ENCODE data around the gene CNOT1. TPM values are rescaled to one million over a fixed set of nuclear protein-coding genes. Genes with fewer than 3 reads are reported as not detected.
"Not testable (repeated sequence)": the region's sequence is repeated elsewhere in the genome, so short reads cannot be mapped to it uniquely, and the experiment has no call there.

The CNOT1 gene
- total RNA-seq = 132 and 138 TPM in 2 replicates

DNA sequence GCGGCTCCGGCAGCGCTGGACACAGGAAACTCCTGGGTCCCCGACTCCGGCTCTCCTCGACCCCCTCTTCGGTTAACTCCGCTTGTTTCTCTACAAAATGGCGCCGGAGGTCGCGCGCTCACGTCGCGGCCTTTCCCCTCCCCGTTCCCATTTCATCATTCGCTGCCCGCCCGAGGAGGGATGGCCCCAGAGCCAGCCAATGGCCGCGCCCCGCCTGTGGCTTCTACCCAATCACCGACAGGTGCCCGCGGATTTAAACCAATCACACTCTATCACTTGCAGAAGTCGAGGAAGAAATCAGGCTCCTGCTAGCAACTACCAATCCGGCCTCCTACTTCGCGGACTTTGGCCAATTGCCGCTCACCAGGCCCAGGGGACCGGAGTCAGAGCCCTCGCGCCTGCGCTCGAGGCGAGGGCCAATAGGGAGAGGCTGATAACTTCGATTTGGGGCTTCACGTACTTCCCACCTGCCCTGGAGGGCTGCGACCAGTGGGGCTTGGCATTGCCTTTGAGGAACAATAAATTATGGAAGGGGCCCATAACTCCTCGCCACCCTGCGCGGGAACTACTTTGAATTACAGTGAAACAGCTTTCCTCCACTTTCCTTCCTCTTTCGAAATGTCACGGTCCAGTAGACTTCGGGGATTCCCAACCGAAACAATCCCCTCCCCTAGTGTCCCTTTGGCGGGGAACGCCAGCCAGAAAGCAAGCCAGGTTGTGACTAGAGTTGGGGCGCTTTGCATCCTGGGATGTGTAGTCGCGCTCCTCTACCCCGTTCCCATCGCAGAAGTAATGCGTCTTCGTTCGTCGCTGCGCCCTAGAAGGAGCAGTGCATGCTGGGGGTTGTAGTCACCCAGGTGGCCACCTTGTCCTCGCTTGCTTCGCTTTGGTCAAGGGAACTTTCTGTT lies at the start of gene CNOT1:
CNOT1 (minus strand) TSS at position 94 of the 908 bp plus-strand sequence. CDS start 30,489 bp downstream, outside the sequence.
- DNase-seq (ENCODE audit: low read depth in 2 of 2) = peak; percentile 99 to 100

DNA sequence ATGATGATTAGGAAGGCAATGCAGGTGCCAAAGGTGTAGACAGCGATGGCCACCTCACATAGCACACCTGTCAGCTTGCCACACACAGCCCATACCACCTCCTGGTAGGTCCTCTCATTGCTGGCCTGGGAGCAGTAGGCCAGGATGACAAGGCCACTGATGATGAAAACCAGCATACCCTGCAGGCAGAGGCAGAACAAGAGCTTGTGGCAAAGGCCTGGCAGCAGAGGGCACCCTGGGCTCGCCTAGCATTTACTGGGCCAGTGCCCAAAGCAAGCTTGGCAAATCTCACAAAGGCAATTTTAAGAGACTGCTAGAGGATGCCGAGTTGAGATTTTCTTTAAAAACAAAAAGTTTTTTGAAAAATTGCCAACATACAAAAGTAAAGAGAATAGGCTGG lies 49.1 kb upstream of the CNOT1 start:
- DNase-seq (ENCODE audit: low read depth in 2 of 2) = peak in 1 of 2 donors; percentile 24

DNA sequence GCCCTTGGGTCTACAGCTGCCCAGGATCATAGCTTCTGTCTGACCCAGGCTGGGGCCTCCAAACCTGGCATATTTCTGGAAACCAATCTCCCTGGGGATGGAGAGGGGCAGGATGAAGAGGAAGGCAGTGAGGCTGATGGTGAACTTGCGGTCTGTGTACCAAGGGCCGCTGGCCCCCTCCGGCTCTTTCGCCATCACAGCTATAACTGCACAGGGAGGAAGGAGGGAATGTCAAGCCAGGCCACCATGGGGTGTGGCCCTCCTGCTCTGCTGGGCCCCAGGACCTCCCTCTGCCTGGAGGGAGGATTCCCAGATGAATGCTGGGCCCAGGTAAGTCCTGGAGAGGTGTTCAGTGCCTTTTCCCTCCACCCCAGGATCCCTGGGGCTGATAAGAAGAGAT lies 48.6 kb upstream of the CNOT1 start:
- no peak for DNase-seq (ENCODE audit: low read depth in 2 of 2)

DNA sequence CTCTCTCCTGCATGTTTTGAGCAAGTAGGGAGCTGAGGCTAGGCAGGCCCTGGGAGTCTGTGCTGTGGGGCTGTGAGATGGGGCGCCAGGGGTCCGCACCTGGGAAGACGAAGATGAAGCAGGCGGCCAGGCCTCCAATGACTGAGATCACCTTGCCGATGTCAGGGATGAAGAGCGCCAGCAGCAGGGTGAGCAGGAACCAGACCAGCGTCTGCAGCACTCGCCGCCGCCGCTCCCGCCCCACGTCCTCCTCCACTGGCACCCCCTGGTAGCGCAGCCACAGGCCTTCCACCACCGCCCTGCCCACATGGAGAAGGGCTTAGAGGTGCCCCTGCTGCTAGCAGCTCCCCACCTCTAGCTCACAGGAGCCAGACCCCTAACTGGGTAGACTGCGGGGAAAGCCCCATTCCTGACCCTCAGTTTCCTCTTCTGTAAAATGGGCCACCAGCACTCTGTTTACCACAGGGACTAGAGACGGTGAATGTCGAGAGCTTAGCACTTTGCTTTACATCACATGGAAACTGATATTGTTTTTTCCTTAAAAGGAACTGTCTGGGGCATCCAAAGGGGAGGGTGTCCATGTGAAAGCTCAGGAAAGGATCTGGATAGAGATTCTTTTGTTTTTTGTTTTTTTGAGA lies 41.4 kb upstream of the CNOT1 start:
- DNase-seq (ENCODE audit: low read depth in 2 of 2) = no peak

DNA sequence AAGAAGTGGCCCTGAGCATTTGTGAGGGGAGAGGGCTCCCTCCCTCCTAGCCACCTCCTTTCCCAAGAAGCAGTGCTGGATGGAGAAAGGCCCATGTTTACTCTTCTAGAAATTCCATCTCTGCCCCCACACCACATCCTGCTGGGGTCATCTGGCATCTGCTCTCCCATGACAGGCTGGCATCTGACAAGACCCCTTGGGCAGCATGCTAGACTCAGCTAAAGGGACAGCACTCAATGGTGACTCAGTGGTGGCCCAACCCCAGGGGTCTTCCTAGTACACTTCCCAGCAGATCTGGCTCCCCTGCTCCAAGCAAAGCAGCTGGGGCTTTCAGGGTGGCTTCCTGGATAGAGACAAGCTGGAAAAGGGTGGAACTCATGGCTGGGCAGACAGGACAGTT lies 40.6 kb upstream of the CNOT1 start:
- DNase-seq (ENCODE audit: low read depth in 2 of 2) = no peak

DNA sequence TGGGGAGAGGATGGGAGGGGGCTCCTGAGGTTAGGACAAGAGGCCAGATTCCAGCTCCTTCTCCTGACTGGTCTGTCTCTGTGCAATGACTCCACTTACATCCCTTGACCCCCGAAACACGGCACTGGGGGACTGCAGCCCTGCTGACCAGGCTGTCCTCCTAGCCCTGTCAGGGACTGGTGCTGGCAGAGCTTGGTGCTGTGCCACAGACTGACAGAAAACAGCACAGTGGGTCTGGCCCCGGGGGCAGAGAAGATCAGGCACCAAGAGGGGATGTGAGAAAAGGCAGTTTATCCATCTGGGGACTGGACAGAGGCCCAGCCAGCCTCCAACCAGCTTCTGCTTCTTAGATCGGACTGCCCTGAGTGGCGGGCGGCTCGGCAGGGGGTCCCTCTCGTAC lies 35.6 kb upstream of the CNOT1 start:
- DNase-seq (ENCODE audit: low read depth in 2 of 2) = no peak

DNA sequence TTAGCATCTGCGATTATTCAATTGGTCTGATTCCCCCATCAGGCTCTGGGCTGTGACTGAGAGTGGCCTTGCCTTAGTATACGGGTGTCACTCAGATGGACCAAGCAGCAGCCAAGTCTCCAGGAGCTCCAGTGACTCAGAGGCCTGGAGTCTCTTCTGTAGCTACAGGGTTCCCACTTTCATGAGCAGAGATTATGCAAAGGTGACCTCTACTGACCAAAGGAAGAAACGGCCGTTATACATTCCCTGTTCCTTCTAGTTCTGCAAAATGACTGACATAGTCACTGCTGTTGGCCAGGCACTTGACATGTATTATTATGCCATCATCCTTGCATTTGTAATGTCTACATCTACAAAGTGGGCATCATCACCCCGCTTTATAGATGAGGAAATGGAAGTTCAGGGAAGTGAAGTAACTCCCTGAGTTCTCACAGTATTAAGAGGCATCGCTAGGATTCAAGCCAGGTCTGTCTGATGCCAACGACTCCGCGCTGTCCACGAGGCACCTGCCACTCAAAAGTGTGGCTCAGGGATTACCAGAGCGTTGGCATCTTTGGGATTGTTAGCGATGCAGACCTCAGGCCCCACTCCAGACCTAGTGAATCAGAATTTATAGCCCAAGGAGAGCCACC lies 31.7 kb upstream of the CNOT1 start:
- DNase-seq (ENCODE audit: low read depth in 2 of 2) = peak; percentile 50 to 84

DNA sequence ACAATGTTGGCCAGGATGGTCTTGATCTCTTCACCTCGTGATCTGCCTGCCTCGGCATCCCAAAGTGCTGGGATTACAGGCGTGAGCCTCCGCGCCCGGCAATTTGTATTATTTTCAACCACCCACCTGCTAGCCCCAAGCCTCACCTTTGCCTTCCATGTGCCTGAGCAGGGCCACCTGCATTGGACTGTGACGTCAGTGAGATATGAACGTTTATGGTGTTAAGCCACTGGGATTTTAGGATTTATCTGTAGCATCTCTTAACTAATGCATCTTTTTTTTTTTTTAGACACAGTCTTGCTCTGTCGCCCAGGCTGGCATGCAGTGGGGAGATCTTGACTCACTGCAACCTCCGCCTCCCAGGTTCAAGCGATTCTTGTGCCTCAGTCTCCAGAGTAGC lies 30.3 kb upstream of the CNOT1 start:
- not testable (repeated sequence) for DNase-seq (ENCODE audit: low read depth in 2 of 2)

DNA sequence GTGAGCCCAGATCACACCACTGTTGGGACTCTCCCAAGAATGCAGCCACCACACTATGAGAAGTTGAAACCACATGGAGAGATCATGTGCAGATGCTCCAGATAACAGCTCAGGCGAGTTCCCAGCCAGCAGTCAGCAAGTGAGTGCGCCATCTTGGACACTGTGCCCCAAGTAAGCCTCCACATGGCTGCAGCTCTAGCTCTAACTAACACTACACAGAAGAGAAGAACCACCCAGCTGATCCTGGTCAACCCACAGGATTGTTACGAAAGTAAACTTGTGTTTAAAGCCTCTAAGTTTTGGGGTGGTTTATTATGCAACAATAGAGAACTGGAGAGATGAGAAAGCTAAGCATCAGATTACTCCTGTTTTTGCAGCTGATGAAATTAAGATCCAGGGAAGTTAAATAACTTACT lies 29.2 kb upstream of the CNOT1 start:
- DNase-seq (ENCODE audit: low read depth in 2 of 2) = no peak

DNA sequence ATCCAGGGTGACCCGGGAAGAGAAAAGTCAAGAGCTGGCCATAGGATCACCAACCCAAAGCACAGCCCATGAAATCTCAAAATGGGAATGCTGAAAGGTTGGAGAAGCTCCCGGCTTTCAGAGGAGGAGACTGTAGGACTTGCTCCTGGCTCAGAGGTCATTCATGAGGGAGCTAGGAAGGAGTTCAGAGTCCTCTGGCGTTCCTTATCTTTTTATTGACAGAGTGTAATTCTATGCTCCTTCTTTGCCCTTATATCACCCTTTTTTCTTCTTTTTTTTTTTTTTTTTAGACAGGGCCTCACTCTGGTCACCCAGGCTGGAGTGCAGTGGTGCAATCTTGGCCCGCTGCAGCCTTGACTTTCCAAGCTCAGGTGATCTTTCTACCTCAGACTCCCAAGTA lies 27.3 kb upstream of the CNOT1 start:
- no peak for DNase-seq (ENCODE audit: low read depth in 2 of 2)

DNA sequence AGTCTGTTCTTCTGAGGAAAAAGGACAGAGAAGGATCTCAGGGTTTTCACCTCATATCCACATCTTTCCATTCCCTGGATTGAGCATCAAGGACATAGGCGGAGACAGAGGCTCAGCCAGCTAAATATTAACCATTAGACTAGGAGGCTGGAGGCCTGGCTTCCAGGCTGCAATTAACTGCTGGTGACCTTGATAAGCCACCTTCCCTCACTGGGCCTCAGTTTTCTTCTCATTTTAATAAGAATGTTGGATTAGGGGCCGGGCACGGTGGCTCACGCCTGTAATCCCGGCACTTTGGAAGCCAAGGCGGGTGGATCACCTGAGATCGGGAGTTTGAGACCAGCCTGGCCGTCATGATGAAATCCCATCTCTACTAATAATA lies 25.6 kb upstream of the CNOT1 start:
- no peak for DNase-seq (ENCODE audit: low read depth in 2 of 2)

DNA sequence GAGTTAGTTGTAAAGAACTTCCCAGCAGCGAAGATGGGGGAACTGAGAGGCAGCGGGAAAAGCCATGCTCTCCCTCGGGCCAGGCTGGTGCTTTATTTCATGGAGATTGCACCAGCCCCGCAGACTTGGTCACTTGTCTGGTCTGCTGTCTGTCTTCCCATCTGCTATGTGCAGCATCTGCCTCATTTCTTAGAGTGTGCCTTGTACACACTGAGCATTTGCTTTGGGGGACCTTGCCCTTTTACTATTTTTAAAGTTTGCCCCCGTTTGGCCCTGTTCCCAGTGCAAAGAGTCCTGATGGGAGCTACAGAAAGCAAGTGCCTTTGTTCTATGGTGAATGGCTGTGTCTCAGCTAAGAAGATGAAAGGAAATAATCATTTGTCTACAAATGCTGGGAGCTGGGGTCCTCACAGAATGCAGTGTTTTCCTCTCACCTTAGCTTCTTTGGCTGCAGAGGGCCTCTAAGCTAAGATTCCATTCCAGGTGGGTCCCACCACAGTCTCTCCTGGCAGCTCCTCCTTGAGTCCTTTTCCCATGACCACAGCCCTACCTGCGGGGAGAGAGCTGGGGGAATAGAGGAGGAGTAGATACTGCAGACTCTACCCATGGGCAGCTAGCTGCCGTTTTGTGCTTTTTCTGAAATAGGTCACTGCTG lies 25.1 kb upstream of the CNOT1 start:
- no peak for DNase-seq (ENCODE audit: low read depth in 2 of 2)

DNA sequence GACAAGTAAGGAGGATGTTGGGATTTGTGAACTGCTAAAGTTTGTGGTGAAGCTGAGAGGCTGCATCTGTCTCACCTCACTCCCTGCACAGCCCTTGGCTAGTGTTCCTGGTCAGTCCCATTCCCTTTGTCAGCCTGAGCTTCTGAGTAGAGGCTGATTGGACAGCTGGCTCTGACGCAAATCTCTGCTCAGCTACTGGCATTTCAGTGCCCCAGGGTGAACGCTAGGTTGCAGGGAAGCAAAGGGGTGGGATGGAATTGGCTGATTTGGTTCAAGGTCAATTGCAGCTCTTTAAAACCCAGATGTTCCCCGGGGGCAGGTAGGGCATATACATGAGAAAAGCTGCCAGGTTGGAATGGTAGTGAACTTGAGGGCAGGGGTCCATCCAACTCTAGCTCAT lies 23.1 kb upstream of the CNOT1 start:
- DNase-seq (ENCODE audit: low read depth in 2 of 2) = peak in 1 of 2 donors; percentile 10

DNA sequence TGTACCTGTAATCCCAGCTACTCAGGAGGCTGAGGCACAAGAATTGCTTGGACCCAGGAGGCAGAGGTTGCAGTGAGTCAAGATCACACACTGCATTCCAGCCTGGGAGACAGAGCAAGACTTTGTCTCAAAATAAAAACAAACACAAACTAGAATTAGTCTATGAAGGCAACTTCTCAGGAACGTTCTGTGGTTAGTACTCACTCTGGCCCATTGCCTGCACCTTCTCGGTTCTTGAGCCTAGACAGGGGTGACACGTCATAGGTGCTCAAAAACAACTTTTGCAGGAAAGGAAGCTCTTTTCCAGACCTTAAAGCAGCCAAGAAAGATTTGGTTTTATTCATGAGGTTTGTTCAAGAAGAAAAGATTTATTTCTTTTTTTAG lies 22.3 kb upstream of the CNOT1 start:
- DNase-seq (ENCODE audit: low read depth in 2 of 2) = no peak

DNA sequence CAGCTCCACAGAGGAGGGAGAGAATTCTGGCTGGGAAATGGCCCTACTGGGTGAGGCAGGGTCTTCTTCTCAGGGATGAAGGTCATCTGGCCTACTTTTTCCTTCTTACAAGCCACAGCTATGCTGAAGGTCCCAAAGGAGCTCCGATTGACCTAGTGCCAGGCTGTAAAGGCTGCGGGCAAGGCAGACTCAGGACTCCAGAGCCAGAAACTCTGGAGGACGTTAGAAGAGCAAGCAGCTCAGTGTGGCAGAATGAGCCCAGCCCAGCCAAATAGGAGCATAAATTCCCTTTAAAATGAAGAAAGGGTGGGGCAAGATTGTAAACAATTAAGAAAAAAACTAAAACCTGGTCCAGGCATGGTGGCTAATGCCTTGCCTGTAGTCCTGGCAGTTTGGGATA lies 20.1 kb upstream of the CNOT1 start:
- DNase-seq (ENCODE audit: low read depth in 2 of 2) = no peak

DNA sequence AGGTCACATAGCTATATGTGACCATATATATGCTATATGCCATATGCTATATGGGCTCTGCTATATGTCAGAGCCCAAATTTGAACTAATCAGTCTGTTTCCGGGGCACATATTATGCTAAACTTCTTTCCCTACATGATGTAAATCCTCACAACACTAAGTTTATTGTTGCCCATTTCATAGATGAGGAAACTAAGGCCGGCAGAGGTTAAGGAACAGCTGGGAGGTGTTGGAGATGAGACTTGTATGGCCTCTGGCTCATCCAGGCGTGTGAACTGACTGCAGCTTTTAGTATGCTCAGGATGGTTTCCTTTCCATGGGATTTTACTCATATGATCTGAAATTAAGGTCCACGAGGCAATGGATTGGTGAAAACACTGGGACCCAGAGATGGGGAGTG lies 17.5 kb upstream of the CNOT1 start:
- no peak for DNase-seq (ENCODE audit: low read depth in 2 of 2)

DNA sequence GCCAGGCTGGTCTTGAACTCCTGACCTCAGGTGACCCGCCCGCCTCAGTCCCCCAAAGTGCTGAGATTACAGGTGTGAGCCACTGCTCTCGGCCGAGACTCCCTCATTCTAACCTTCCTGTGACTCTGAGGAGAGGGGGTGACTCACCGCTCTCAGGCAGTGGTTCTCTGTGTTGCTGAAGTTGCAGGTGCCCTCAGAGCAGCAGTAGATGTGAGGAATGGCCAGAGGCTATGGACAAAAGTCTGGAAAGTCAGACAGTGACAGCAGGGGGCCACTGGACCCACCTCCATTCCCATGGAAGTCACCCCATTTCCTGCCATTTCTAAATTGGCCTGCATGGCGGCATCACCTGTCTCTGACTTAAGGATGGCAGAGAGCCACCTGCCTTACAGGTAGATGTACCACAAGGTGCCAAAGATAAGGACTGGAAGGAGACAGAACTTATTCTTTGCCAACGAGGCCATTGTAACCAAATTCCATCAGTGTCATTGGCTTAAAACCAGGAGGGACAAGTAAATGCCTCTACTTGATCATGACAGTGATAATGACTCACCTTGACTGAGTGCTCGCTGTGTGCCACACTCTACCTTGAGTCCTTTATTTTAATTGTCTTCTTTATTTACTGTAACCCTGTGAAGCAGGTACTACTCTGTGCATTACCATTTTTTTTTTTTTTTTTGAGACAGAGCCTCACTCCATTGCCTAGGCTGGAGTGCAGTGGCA lies 15.3 kb upstream of the CNOT1 start:
- DNase-seq (ENCODE audit: low read depth in 2 of 2) = no peak

DNA sequence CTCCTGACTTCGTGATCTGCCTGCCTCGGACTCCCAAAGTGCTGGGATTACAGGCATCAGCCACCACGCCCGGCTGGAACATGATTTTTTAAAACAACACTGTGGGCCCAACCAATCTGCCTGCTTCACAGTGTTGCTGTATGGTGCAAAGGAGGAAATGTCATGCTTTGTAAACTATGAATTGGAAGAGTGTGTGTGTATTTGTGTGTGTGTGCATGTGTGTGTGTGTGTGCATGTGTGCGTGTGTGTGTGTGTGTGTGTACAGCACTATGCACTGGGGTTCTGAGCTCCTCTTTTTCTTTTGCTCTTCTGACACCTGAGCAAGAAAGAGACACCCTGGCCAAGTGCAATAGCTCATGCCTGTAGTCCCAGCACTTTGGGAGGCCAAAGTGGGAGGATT lies 14.5 kb upstream of the CNOT1 start:
- DNase-seq (ENCODE audit: low read depth in 2 of 2) = no peak

DNA sequence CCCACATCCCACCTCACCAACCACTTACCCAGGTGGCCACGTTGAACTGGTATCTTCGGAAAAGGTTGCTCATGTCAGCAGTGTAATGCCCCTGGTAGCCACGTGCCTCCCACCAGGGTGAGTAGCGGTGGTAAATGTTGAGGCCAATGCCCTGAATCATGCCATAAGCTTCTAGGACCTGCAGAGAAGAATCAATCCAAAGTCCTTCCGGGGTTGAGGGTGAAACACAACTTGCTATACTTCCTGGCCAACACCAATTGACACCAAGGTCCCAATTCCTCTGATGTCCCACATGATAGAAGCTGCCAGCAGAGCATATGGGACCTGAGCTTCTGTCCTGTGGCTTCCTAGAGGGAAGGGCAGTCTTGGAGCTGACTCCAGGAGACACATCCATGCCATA lies 11.3 kb upstream of the CNOT1 start:
- no peak for DNase-seq (ENCODE audit: low read depth in 2 of 2)

DNA sequence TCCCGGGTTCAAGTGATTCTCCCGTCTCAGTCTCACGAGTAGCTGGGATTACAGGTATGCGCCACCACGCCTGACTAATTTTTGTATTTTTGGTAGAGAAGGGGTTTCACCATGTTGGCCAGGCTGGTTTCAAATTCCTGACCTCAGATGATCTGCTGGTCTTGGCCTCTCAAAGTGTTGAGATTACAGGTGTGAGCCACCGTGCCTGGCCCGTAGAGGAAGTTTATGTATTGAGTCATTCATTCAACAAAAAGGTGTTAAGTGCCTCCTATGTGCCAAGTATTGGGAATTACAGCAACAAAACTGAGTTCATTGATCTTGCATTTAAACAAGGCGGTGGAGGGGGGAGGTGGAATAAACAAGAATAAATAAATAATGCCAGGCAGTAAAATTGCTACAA lies 10.2 kb upstream of the CNOT1 start:
- no peak for DNase-seq (ENCODE audit: low read depth in 2 of 2)

DNA sequence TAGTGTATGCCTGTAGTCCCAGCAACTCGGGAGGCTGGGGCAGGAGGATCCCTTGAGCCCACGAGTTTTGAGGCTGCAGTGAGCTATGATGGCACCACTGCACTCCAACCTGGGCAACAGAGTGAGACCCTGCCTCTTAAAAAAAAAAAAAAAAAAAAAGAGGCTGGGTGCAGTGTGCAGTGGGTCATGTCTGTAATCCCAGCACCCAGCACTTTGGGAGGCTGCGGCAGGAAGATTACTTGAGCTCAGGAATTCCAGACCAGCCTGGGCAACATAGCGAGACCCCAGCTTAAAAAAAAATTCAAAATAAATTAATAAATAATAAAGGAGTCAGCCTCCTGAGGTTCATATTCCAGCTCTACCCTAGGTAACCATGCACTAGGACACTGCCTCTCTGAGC lies 9.6 kb upstream of the CNOT1 start:
- DNase-seq (ENCODE audit: low read depth in 2 of 2) = no peak
